HG02884 (cell line): ENCODE measurements around the gene IL11.
A peak's percentile ranks its signal among the peaks of the same experiment; 100 is the strongest.

Experiments used
- ATAC-seq: cut with Tn5 transposase; IDR thresholded peaks from one replicate; pipeline ENCODE4 v1.9.1; 2021; ENCODE audit warnings: mild to moderate bottlenecking, moderate library complexity; ENCODE audit not compliant: unreplicated experiment

Gene IL11

DNA sequence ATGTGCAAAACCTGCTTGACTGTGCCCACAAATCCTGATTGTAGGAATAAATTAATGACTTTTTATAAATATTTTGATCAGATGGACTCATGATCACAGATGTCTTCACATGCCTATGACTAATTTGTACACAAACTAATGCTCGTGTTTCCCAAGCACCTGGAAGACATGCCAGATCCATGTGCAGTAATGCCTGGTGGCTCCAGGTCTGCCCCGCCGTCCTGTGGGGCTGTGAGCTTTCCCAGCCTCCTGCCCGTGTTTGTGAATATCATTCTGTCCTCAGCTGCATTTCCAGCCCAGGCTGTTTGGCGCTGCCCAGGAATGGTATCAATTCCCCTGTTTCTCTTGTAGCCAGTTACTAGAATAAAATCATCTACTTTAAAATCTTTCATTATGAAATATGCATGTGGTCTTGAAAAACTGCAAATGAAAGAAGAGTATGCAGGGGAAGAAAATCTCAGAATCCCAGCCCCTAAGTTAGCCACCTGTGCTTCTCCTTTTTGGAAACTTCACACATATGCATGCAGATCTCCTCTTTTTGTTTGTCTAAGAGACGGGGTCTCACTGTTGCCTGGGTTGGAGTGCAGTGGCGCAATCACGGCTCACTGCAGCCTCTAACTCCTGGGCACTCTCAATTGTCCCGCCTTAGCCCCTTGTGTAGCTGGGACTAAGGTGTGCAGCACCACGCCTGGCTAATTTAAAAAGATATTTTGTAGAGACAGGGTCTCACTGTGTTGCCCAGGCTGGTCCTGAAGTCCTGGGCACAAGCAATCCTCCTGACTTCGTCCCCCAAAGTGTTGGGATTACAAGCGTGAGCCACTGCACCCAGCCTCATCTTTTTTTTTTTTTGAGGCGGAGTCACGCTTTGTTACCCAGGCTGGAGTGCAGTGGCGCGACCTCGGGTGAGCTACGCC lies 21.7 kb upstream of the IL11 start:
- no peak for ATAC-seq

DNA sequence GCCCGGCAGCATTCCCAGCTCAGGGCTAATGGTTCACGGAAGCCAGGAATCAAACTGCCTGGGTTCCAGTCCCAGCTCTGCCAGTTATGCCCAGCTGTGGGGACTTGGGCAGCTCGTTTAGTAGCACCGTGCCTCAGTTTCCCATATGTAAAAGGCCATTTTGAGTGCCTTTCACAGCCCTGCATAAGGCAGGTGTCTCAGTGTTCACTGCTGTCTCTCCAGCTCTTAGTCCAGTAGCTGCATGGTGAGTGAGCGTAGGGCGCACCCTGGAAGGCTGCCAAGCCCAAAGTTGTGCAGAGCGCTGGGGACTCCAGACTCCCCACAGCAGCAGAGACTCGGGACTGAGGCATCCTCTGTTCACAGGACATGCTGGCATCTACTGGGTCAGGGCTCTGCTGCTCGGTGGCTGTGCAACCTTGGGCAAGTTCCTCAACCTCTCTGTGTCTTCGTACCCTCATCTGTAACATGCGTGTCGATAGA lies 21.0 kb upstream of the IL11 start:
- ATAC-seq = no peak

DNA sequence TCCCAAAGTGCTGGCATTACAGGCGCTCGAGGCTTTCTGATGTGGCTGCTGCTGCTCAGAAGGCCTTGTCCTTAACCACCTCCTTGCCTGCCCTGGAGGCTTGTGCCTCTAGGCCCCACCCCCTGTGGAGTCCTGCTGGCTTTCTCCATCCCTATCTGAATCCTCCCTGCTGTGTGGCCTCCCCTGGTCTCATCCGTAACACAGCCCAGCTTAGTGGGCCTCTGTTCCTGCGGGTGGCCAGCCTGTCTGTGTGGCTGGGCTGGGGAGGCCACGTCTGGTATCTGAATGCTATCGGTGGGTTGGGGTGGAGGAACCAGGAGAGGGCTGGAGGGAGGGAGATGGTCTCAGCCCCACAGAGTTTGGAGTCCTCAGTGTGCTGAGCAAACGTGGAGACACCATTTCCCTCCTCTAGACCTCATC lies 20.2 kb upstream of the IL11 start:
- ATAC-seq = no peak

DNA sequence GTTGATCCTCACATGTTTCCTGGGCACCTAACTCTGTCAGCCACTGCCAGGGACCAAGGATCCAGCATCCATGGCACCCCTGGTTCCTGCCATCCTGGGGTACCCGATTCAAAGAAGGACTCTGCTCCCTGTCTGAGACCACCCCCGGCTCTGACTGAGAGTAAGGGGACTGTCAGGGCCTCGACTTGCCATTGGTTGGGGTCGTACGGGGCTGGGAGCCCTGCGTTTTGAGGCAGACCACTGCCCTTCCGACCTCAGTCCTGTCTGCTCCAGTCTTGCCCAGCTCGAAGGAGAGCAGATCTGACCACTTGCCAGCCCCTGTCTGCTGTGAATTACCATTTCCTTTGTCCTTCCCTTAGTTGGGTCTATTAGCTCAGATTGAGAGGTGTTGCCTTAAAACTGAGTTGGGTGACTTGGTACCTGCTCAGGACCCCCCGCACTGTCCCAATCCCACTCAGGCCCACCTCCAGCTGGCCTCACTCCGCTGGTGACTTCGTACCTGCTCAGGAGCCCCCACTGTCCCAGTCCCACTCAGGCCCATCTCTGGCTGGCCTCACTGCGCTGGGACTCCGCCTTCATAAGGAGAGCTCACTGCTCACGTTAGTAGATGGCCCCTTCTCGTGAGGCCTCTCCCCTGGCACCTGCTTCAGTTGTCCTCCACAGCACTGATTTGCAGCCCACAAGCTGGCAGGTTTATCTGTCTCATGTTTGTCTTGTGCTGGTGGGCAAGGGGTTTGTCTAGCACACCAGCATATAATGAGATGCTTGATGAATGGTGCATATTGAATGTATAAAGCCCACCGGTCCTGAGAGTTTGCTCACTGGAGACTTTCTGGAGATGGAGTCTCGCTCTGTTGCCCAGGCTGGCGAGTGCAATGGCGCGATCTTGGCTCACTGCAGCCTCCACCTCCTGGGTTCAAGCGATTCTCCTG lies 19.4 kb upstream of the IL11 start:
- ATAC-seq = no peak

DNA sequence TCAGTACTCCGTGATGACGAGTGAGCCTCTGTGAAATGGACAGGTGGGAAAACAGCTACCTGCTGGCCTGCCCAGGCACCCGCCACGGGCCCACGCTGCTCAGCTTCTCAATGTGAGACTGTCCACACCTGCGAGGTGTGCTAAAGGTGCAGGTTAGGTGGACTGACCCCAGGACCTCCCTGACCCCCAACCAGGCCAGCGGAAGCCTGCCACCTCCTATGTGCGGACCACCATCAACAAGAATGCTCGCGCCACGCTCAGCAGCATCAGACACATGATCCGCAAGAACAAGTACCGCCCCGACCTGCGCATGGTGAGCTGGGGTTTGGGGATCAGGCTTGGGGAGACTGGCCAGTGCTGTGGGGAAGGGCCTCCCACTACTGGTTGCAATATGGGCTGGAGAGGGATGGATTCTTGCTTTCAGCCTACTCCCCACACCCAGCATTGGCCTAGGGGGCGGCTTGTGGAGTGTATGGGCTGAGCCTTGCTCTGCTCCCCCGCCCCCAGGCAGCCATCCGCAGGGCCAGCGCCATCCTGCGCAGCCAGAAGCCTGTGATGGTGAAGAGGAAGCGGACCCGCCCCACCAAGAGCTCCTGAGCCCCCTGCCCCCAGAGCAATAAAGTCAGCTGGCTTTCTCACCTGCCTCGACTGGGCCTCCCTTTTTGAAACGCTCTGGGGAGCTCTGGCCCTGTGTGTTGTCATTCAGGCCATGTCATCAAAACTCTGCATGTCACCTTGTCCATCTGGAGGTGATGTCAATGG lies 17.7 kb upstream of the IL11 start:
- no peak for ATAC-seq

DNA sequence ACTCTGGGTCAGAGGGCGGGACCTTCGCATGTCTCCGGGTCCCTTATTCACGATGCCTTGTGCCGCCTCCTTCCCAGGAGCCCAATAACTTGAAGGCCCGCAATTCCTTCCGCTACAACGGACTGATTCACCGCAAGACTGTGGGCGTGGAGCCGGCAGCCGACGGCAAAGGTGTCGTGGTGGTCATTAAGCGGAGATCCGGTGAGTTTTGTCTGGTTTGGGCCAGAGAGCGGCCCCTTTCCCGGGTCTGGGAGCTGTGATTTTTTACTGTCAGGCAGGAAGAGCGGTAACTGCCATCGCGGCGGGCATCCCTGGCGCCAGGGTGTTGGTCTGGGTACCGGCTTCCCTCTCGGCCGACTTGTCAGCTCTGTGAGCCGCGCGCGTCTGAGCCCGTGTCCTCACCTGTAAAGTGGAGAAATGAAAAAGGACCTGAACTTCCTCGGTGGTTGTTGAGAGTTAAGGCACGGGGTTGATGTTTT lies 16.3 kb upstream of the IL11 start:
- no peak for ATAC-seq

DNA sequence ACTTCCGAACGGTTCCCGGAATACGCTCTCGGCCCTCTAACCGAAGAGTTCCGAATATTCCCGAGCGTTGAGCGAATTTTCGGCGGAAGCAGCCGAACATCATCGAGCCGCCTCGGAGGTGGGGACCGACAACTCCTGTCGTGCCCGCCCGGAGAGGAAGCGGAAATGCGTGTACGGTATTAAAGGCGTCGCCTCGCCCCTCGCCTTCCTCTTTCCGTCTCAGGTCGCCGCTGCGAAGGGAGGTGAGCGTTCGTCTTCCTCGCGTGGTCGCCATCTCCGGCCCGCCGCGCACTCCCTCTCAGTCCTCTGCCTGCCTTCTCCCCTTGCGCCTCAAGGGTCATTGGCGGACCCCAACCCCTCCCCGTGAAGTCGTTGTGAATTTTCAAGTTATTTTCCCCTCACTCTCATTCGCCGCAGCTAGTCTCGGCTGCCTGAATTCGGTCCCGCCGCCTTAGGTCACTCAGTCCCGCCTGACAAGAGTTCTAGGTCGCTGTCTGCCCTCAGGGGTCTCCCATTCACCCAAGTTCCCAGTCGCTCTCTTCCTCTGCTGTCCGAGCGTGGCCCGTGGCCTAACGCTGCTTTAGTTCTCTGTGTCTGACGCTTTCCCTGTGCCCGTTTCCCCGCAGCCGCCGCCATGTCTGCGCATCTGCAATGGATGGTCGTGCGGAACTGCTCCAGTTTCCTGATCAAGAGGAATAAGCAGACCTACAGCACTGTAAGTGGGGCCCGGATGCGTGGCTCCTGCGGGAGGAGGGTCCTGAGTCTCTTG lies 15.6 kb upstream of the IL11 start, which contains the start of gene RPL28:
TSS of gene RPL28 (plus strand) at position 209 of the 769 bp plus-strand sequence. CDS start at position 635, 426 bp downstream.
- ATAC-seq = peak; percentile 61

DNA sequence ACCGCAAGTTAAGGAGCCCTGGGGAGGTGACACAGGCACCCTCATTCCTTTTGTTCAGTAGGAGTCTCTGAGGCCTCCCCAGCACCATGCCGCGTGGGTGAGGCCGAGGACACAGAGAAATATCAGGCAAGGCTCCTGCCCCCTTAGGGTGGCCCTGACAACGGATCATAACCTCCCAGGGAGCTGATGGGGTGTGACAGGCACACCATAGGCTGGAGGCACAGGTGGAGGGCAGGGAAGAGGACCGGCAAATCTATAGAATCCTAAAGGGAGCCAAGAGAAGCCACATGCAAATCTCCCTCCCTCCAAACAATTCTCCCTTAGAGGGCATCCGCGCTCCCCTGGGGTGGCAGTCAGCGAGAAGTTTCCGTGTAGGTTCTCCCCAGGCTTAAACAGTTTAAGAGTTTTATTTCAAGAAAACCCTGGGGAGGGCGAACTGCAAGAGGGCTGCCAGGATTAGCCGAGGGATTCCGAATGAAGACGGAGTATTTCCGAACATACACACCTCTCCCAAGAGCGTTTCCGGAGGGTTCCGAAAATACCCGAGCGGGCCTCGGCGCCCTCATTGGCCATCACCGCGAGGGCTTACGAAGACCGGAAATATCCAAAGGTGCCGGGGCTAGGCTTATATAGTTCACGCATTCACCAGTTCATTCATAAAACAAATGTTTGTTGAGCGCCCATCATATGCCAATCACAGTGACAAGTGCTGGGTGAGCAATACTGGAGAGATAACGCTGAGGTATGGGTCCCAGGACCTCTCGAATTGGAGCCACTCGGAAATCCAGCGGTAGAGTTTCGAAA lies 14.9 kb upstream of the IL11 start:
- peak; percentile 47 for ATAC-seq

DNA sequence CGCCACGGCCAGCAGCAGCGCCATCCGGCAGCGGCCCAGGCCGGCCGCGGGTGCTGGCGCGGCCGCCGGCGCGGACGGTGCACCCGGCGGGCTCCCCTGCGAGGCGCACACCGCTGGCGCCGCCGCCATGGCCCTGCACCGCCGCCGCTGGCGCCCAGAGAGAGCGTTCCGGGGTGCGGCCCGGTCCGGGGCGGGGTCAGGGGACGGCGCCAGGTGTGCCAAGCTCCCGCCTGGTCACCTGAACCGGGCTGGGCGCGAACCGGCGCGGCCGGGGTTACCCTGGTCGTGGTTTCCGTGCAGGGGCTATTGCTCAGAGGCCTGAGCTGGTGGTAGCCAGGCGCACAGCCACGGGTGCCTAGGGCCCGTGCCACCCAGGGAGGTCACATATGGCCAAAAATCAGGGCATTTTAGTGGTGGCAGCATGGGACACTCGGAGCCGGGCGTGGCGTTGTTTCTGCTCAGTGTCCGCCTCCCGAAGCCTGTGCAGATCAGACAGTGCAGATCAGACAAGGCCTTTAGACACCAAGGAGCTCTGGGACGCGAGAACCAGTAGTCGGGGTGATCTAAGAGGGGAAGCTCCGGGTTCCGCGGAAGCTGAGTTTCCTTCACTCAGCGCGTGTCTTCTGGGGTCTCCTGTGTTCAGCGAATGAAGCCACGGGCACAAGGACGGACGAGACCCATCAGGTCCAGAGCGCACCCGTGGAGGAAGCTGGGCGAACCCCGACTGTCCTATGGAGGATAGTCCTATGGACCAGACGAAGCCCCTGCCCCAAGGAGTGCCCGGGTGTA lies 14.1 kb upstream of the IL11 start, which contains the start of gene TMEM238:
TSS of gene TMEM238 (minus strand) at position 162 of the 789 bp plus-strand sequence. CDS start at position 129, 33 bp downstream.
- no peak for ATAC-seq

DNA sequence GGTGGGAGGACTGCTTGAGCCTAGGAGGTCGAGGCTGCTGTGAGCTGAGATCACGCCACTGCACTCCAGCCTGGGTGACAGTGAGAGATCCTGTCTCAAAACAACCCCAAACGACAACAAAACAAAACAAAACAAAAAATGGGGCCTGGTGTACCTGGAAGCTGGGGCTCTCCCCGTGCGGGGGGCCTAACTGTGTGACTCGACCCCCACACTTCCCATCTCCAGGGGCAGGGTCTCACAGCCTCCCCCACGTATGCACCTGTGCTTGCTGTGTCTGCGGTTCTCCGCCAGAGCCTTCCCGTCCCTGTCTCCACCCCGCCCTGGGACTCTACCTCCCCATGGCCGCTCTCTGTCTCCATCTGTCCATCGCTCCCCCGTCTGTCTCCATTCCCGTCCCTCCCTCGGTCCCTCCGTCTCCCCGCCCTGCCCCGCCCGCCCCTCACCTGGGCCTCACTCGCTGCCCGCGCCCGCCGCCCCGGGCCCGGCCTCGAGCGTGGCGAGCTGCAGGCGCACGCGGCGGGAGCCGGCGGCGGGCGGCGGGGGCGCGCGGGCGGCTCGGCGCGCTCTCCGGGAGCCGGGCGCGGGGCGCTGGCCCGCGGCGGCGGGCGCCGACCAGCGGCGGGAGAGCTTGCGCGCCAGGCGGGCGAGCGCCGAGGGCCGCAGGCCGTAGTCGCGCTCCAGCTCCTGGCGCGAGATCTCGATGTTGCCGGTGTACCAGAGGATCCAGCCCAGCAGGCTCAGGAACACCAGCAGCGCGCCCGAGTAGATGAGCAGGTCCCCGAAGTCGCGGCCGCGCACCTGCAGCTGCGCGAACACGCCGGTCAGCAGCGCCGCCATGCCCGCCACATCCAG lies 13.2 kb upstream of the IL11 start:
- no peak for ATAC-seq

DNA sequence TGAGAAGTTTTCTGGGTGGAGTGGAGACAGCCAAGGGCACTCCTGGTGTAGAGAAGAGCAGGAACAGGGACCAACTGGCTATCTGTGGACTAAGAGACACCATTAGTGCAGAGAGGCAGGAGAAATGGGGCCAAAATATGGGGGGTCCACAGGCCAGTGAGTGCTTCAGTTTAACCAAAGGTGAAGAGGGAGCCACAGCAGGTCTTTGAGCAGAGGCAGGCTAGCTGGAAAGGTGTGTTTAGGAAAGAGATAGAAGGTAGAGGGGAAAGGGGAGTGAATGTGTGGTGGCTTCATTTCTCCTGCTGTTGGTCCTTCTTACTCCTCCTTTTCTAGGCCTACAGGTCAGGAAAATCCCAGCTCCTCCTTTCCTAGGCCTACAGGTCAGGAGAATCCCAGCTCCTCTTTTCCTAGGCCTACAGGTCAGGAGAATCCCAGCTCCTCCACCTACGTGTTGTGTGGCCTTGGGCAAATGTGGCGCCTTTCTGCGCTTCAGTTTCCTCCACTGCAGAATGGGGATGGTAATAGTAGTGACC lies 12.3 kb upstream of the IL11 start:
- ATAC-seq = no peak

DNA sequence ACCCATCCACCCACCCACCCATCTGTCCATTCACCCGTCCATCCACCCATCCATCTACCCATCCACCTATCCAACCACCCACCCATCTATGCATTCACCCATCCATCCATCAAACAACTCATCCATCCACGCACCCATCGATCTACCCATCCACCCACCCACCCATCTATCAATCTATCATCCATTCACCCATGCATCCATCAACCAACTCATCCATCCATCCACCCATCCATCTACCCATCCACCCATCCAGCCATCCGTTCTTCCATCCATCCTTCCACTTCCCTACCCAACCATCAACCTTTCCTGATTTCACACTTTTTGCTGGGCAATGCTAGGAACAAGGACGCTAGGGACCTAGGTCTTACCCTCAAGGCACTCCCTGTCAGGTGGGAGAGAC lies 11.8 kb upstream of the IL11 start:
- ATAC-seq = no peak

DNA sequence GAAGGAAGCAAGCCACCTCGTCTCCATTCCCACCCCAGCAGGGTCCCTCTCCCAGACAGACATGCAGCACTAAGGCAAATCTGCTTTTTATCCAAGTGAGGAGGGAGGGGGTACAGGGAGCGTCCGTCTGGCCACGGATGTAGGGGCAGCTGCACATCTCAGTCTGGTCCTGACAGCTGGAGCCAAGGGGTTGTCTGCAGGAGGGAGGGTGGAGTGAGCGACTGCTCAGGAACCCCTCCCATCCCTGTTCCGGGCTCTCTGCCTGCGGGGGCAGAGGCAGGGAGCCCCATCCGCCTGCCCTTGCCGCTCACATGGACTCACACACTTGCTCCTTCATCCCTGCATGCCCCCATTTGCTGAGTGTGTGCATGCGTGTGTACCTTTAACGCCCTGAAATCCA lies 8.9 kb upstream of the IL11 start:
- ATAC-seq = no peak

DNA sequence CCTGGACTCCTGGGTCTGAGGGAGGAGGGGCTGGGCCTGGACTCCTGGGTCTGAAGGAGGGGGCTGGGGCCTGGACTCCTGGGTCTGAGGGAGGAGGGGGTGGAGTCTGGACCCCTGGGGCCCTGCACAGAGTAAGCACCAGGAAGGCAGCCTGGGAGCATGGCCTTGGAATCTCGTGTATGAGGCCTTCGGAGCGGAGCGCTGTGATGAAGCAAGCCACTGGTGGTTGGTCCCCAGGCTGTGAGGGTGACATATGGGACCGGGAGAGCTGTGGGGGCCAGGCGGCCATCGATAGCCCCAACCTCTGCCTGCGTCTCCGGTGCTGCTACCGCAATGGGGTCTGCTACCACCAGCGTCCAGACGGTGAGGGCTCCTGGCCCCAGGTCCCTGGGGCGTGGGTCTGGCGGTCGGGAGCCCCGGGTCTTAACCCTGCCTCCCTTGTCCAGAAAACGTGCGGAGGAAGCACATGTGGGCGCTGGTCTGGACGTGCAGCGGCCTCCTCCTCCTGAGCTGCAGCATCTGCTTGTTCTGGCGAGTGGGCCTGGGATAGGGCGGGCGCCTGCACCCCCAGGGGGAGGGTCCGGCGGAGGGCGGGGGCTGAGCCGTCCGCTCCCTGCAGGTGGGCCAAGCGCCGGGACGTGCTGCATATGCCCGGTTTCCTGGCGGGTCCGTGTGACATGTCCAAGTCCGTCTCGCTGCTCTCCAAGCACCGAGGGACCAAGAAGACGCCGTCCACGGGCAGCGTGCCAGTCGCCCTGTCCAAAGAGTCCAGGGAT lies 7.3 kb upstream of the IL11 start:
- ATAC-seq = no peak

DNA sequence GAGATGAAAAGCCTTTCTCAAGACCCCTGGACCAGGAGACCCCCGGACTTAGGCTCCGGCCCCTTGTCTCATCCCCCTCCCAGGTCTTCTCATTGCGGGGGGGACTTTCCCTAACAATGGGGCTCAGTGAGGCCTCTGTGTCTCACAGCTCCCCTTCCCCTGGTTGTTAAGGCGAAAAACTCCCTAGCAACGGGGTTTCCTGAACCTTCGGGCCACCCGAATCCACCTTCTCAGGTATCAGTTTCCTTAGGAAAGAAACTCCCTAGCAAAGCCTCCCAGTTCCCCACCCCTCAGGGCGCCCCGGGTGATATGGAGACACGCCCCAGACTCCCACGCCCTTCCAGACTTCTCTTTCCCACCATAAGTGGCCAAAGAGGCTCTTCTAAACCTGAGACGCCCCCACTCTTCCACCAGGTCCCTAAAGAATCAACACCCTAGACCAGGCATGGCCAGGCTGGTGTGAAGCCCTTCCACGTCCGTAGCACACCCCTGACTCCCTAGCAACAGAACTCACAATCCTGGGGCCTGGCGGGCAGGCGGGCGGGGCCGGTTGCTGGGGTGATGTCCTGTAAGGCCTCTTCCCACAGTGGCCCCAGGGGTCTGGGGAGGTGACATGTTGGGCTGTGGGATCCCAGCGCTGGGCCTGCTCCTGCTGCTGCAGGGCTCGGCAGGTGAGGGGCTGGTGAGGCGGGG lies 6.1 kb upstream of the IL11 start, which contains the start of gene TMEM190:
TSS of gene TMEM190 (plus strand) at position 586 of the 693 bp plus-strand sequence. CDS start at position 614, 28 bp downstream.
- no peak for ATAC-seq
